GM12873 (cell line): ENCODE results near the gene PCSK2.

Experiments
- TF ChIP-seq, protein P1 (sequence below): IDR thresholded peaks from 2 replicates; pipeline ENCODE4 v1.5.1; 2012; ENCODE audit warnings: low read depth, mild to moderate bottlenecking, moderate library complexity, low read length, control low read depth; ENCODE audit not compliant: insufficient read depth; ENCODE audit errors: missing control alignments

PCSK2 gene

DNA sequence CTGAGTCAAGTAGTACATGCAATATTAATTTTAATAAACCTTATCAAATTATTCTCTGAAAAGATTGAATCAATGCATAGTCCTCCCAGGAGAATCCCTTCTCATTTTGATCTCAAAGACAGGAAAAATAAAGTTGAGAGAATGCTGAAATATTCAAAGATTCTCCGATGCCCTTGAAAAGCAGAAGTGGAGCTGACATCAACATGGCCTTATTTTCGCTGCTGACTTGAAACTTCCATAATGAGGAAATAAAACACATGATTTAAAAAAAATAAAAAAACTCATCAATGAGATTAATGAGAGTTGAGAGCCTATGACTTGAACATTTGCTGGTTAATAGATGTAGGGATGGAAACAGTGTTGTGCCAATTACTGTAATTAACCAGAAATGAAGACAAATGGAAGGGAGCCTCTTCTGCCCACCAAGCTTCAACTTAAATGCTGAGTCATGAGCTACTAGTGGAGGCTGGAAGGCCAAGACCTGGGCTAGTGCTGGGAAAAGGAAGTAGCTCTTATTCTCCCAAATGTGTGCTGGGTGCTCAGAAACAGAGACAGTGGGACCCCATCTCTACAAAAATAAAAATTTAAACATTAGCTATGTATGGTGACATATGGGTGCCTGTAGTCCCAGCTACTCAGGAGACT is 164.4 kb downstream of the PCSK2 start:
- TF ChIP-seq, protein P1, sequence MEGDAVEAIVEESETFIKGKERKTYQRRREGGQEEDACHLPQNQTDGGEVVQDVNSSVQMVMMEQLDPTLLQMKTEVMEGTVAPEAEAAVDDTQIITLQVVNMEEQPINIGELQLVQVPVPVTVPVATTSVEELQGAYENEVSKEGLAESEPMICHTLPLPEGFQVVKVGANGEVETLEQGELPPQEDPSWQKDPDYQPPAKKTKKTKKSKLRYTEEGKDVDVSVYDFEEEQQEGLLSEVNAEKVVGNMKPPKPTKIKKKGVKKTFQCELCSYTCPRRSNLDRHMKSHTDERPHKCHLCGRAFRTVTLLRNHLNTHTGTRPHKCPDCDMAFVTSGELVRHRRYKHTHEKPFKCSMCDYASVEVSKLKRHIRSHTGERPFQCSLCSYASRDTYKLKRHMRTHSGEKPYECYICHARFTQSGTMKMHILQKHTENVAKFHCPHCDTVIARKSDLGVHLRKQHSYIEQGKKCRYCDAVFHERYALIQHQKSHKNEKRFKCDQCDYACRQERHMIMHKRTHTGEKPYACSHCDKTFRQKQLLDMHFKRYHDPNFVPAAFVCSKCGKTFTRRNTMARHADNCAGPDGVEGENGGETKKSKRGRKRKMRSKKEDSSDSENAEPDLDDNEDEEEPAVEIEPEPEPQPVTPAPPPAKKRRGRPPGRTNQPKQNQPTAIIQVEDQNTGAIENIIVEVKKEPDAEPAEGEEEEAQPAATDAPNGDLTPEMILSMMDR = no peak

DNA sequence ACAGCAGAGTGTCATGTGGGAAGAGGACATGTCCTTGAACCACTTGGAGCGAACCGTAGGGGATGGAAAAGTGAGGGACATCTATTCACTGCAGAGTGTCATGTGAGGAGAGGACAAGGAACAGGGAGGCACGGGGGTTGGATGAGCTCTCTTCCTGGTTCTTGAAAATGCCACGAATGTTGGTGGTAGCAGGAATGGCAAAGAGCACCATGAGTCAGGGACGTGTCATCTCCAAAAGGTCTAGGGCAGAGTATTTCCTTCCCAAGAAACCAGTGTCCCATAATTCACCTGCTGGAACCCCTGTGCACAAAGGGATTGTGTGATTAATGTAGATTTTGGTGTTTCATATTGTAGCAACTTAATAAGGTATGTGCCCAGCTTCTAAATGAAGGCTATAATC is 167.6 kb downstream of the PCSK2 start:
- TF ChIP-seq, protein P1 = no peak

DNA sequence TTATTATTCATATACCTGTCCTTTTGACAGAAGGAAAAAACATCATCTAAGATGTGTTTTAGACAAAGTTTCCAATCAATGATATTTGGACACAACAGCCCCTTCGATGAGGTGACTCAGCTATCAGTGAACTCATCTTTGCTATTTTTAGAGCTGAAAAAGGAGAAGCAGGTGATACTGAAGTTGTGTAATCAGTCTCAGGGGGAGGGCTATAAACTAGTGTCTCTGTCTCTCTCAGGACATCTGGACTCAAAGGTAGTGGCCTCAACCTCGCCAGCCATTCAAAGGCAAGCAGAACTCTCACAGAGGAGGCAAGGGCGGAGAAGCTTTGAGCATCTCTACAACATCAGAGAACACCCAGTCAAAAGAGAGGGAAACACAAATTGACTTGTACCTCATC is 168.9 kb downstream of the PCSK2 start:
- TF ChIP-seq, protein P1 = no peak

DNA sequence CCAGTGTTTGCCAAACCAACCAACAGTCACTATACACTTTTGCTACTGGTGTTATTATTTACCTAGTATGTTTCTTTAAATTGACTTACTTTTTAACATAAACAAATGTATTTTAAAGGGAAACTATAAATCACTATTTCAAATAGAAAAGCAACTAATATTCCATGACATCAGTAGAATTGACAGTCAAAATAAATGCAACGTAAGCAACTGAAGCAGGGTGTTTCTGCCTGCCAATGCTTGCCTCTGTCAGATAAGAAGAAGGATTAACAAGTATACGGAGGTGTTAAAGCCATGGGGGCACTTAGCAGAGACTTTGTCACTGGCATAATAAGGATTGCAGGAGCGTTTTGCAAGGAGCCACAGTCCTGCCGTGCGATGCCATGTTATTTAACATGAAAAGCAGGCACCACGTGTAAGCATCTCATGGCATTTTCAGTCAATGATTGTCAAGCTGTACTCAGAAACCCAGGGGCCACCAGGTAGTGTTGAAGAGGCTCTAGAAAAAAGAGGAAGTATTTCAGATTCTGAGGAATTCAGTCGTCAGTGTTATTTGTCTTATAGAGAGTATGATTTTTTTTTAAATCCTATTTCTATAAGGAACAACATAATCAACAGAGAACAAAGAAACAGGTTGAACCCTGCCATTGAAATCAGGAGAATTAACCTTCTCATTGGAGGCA is 172.6 kb downstream of the PCSK2 start:
- TF ChIP-seq, protein P1 = no peak

DNA sequence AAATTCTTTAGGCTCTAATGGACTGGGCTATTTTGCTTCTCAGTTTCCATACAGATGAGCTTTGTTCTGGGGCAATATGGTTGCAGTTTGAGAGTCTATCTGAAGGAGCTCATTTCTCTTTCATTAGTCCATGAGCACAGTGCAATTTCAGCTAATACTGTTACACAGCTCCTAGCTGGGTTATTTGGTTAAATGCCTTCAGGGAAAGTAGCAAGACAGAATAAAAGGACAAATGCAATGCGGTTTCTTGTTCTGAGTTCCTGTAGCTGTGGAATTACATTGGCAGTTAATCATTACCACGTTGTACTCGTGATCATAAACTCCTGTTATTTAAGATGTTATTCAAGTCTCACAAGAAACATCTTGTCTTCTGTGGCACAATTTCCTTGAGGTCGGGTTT is 176.6 kb downstream of the PCSK2 start:
- TF ChIP-seq, protein P1 = no peak

DNA sequence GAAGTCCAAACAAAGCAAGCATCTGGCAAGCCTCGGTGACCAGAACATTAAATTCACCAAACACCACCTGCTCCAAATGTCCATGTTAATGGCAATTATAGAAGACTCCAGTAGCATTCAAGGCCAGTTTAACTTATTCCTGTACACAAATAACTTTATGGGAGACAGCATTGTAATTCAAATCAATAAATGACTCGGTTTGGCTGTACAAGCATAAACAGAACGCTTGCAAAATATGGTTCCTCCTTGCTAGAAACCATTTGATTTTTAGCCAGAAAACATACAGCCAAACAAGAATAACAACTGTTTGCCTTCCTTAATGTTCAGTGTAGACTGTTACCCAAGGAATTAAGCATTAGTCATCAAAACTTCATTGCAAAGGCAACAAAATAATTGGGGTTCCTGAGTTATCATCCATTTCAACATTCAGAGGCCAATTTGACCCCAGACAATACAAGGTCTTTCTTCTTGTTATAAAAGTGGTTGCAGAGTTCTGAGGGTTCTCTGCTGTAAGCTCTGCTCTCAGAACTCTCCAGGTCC is 179.3 kb downstream of the PCSK2 start:
- TF ChIP-seq, protein P1 = no peak

DNA sequence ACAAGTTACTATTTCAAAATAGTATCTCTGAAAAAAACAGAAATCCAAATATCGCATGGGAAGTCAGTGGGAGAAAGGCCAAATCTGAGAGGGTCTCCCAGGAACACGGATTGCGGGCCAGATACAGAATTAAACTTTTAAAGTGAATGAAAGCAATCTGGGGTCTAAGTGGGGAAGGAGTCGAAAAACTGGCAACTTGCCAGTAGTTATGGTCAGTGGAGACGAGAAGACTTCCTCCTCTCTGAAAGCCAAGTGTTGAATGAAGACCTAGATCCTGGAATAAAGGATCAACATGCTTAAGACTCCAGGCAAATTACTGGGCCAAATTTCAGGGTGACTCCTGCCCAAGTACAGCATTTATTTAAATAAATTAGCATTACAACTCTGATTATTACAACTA is 180.7 kb downstream of the PCSK2 start:
- TF ChIP-seq, protein P1 = no peak
